GM12872 (cell line): ENCODE measurements around the gene SFMBT1.

Source experiments
- CTCF ChIP-seq: IDR thresholded peaks from 3 replicates; pipeline ENCODE4 v1.5.1; 2011; ENCODE audit warnings: low read depth, mild to moderate bottlenecking, low read length, moderate library complexity; ENCODE audit not compliant: insufficient read depth

Gene SFMBT1

GRCh38 chr3:52897130-52898122 is 148.4 kb downstream of the SFMBT1 start, which contains the start of gene STIMATE:
TSS of gene STIMATE (minus strand) at chr3:52897548. CDS start at chr3:52897450, 98 bp downstream.
- no peak for TF ChIP-seq CTCF

GRCh38 chr3:52896613-52897012 is 149.3 kb downstream of the SFMBT1 start:
- no peak for TF ChIP-seq CTCF

GRCh38 chr3:52896151-52896550 is 149.7 kb downstream of the SFMBT1 start:
- TF ChIP-seq CTCF, result no peak

- no peak for TF ChIP-seq CTCF
Observed at GRCh38 chr3:52895418-52895817, 150.5 kb downstream of the SFMBT1 start.

GRCh38 chr3:52894756-52895155 is 151.1 kb downstream of the SFMBT1 start:
- no peak for TF ChIP-seq CTCF

- no peak for TF ChIP-seq CTCF
Observed at GRCh38 chr3:52893723-52894122, 152.2 kb downstream of the SFMBT1 start.

- peak; percentile 8; the same call in 1 of the 3 replicates for TF ChIP-seq CTCF
Observed at GRCh38 chr3:52892625-52893311, 153.1 kb downstream of the SFMBT1 start.
